ENCODE measurements around the gene CHRNA10. TPM values are rescaled to one million over a fixed set of nuclear protein-coding genes. Genes with fewer than 3 reads are reported as not detected.

The CHRNA10 gene
- total RNA-seq (0.71 TPM), polyA plus RNA-seq (ENCODE audit: insufficient read depth in 1 of 8, insufficient read length in 8 of 8, low replicate concordance in 1 of 8) (1 to 10 TPM; 2.4 to 4.9 (median 3.3) TPM)
- long read RNA-seq, donor 1: 0 reads
- long read RNA-seq, donor 2: 0 reads
- long read RNA-seq, donor 3: 0 reads
- long read RNA-seq, donor 4: 0 reads
- long read RNA-seq, donor 5: 0 reads
- long read RNA-seq, donor 6: 0 reads
- long read RNA-seq, donor 7: 0 reads
- long read RNA-seq, donor 8: 0 reads
- long read RNA-seq, donor 9: 0 reads
- long read RNA-seq, donor 10: 0 reads
- long read RNA-seq, donor 11: 0 reads

DNA sequence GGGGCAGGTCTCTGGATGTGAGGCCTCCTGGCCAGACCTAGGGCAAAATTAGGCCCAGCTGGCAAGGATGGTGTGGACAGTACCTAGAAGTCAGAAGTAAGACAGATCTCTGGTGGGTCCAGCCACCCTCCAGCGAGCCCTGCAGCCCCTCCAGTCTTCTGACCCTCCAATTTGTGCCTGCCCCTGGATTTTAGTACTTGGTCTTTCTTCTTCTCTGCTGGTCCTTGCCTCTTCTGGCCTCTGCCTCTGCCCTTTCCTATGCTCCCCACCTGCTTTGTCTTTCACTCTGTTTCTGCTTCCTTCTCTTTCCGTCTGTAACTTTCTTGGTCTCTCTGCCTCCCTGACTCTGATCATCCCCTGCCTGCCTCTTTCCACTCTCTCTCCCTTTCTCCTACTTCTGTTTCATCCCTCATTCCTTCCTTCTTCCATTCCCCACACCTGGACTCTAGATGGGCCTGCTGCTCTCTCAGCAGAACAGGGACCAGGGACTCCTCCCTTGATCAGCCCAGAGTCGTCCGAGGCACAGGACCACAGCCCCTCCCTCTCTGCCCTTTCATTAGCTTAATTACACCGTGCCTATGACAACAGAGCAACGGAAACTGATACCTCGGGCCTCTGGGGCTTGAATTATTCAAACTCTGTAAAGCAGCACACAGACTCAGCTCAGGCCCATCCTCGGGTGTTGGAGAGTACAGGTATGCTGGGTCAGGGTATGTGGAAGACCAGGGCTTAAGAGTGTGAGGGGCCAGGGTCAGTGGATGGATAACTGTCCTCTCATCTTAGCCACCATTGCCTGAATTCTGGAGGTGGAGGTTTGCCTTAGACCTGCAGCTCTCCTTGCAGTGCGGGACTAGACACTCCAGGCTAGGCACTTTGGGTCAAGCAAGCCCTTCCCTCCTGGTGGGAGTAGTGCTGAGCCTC is at the start of gene CHRNA10:
CHRNA10 (minus strand) TSS at position 51 of the 921 bp plus-strand sequence. CDS start 72 bp downstream, outside the sequence.
- H3K4me1 ChIP-seq (ENCODE audit: control insufficient read depth, insufficient read depth, low read length): no peaks in the 10 kb centered on the region
- 53% methylated on average over 4 of the region's 9 CpGs for WGBS (ENCODE audit: insufficient coverage)

GRCh38 chr11:3712274-3712673 is 41.1 kb upstream of the CHRNA10 start:
- H3K27me3 ChIP-seq (ENCODE audit: control insufficient read depth, insufficient read depth, low read length): no peaks in the 10 kb centered on the region
- no peak for DNase-seq
- H3K4me3 ChIP-seq (ENCODE audit: low read length): no peak overlapping the region
- no peaks in the 10 kb centered on the region for H3K4me1 ChIP-seq (ENCODE audit: control insufficient read depth, insufficient read depth, low read length)
- H3K9me3 ChIP-seq (replicated peaks; ENCODE audit: control insufficient read depth, low read depth, low read length): no peaks in the 10 kb centered on the region
- H3K27ac ChIP-seq (ENCODE audit: low read length): no peak overlapping the region
- 64% methylated on average over 2 of the region's 6 CpGs for WGBS (ENCODE audit: insufficient coverage)
- peaks cover 41% of the 10 kb centered on the region for H3K36me3 ChIP-seq (ENCODE audit: control insufficient read depth, insufficient read depth, low read length)

More for the DNA sequence above, at the start of gene CHRNA10:
- Histone ChIP-seq H3K9me3 (replicated peaks; ENCODE audit: control insufficient read depth, low read depth, low read length) (no peaks in the 10 kb centered on the region), H3K4me3 (ENCODE audit: low read length) (no peak within 1 kb of the TSS), H3K27ac (ENCODE audit: low read length) (no peak within 1 kb of the TSS), H3K27me3 (ENCODE audit: control insufficient read depth, insufficient read depth, low read length) (no peaks in the 10 kb centered on the region), H3K36me3 (ENCODE audit: control insufficient read depth, insufficient read depth, low read length) (peaks cover 81% of the 10 kb centered on the region)
- no peak for DNase-seq

DNA sequence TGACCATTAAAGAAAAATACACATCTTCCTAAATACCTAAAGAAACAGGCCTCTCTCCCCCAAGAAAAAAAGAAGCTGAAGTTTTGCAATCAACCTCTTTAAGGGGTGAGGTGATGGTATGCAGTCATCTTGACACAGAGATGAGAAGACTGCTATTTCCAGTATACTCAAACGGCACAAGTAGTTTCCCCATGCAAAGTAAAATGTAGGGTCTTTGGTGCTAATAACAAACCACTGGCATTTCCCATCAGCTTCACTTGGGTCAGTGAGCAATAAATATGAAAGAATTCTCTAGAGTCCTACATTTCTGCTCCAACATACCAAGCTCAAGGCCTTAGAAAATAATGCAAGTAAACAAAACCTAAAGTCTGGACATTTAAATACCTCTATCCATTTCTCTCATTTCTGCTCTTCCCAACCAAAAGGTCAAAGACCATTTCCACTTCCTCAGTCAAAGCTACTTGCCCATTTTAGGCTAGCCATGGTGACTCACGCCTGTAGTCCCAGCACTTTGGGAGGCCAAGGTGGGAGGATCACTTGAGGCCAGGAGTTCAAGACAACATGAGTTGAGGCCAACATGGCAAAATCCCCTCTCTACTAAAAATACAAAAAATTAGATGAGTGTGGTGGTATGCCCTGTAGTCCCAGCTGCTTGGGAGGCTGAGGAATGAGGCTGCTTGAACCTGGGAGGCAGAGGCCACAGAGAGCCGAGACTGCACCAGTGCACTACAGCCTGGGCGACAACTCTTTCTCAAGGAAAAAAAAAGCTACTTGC is 39.5 kb upstream of the CHRNA10 start:
- no peak for DNase-seq
- Histone ChIP-seq H3K4me3 (ENCODE audit: low read length) (no peak overlapping the region), H3K4me1 (ENCODE audit: control insufficient read depth, insufficient read depth, low read length) (no peaks in the 10 kb centered on the region), H3K9me3 (replicated peaks; ENCODE audit: control insufficient read depth, low read depth, low read length) (no peaks in the 10 kb centered on the region), H3K27me3 (ENCODE audit: control insufficient read depth, insufficient read depth, low read length) (no peaks in the 10 kb centered on the region), H3K27ac (ENCODE audit: low read length) (no peak overlapping the region), H3K36me3 (ENCODE audit: control insufficient read depth, insufficient read depth, low read length) (peaks cover 37% of the 10 kb centered on the region)
- 88% methylated on average over 1 of the region's 4 CpGs for WGBS (ENCODE audit: insufficient coverage)

DNA sequence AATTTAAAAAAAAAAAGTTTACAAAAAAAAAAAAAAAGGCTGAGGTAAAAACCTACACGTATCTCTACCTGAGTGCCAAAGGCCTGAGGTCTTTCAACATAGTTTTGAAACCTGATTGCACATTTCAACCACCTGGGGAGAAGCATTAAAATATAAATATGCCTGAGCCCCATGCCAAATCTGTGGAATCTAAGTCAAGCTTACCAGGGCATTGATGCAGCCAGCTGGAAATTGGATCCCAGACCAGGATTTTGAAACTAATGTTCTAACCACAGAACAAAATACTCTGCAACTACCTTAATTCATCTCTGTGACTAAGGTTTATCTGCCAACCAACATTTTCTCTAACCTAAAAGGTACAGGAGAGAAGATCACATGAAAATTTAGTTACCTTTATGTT is 38.8 kb upstream of the CHRNA10 start:
- peak; percentile 4 for DNase-seq
- H3K27ac ChIP-seq (ENCODE audit: low read length): no peak overlapping the region

DNA sequence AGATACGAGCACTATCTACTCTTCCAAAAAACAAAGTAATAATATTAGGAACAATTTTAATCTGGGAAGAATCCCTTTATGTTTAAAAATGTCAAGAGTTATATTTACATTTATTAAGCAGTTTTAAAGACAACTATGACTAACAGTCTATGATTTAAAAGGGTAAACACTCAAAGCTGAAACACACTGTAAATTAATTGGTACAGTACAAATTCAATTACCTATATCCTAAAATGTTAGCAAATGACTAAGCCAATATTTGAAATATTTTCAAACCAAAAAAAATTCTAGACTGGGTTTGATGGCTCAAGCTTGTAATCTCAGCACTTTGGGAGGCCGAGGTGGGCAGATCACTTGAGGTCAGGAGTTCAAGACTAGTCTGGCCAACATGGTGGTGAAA is 36.0 kb upstream of the CHRNA10 start:
- WGBS (ENCODE audit: insufficient coverage): no CpG with 5 or more reads among the region's 2 CpGs
- DNase-seq: no peak

More for the DNA sequence above, 38.8 kb upstream of the CHRNA10 start:
- Histone ChIP-seq H3K9me3 (replicated peaks; ENCODE audit: control insufficient read depth, low read depth, low read length) (no peaks in the 10 kb centered on the region), H3K4me1 (ENCODE audit: control insufficient read depth, insufficient read depth, low read length) (no peaks in the 10 kb centered on the region), H3K27me3 (ENCODE audit: control insufficient read depth, insufficient read depth, low read length) (no peaks in the 10 kb centered on the region), H3K4me3 (ENCODE audit: low read length) (no peak overlapping the region), H3K36me3 (ENCODE audit: control insufficient read depth, insufficient read depth, low read length) (peaks cover 36% of the 10 kb centered on the region)
- WGBS (ENCODE audit: insufficient coverage): no CpG with 5 or more reads among the region's 1 CpG

GRCh38 chr11:3703383-3703782 is 32.2 kb upstream of the CHRNA10 start:
- H3K9me3 ChIP-seq (replicated peaks; ENCODE audit: control insufficient read depth, low read depth, low read length): no peaks in the 10 kb centered on the region
- peaks cover 56% of the 10 kb centered on the region for H3K36me3 ChIP-seq (ENCODE audit: control insufficient read depth, insufficient read depth, low read length)
- DNase-seq: no peak
- no peak overlapping the region for H3K4me3 ChIP-seq (ENCODE audit: low read length)
- no peak overlapping the region for H3K27ac ChIP-seq (ENCODE audit: low read length)
- H3K4me1 ChIP-seq (ENCODE audit: control insufficient read depth, insufficient read depth, low read length): no peaks in the 10 kb centered on the region
- no peaks in the 10 kb centered on the region for H3K27me3 ChIP-seq (ENCODE audit: control insufficient read depth, insufficient read depth, low read length)
- no CpG with 5 or more reads among the region's 3 CpGs for WGBS (ENCODE audit: insufficient coverage)

More for the DNA sequence above, 36.0 kb upstream of the CHRNA10 start:
- no peaks in the 10 kb centered on the region for H3K9me3 ChIP-seq (replicated peaks; ENCODE audit: control insufficient read depth, low read depth, low read length)
- H3K36me3 ChIP-seq (ENCODE audit: control insufficient read depth, insufficient read depth, low read length): peaks cover 40% of the 10 kb centered on the region
- no peaks in the 10 kb centered on the region for H3K4me1 ChIP-seq (ENCODE audit: control insufficient read depth, insufficient read depth, low read length)
- H3K27me3 ChIP-seq (ENCODE audit: control insufficient read depth, insufficient read depth, low read length): no peaks in the 10 kb centered on the region
- H3K27ac ChIP-seq (ENCODE audit: low read length): no peak overlapping the region
- no peak overlapping the region for H3K4me3 ChIP-seq (ENCODE audit: low read length)

DNA sequence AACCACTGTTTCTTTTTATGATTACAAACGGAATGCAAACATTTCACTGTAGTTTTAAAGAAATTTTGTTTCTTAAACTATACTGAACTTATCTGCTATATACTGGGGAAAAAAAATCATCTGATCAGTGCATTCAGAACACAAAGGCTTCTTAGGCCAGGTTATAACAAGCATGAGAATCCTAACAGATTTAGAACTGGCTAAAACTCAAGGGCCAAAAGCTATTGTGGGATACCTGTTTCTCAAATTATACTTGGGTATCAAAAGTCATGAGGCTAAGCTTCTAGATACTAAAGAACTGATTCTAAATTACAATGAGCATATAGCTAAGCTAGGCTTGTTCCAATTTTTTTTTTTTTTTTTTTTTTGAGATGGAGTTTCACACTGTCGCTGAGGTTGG is 29.7 kb upstream of the CHRNA10 start:
- Histone ChIP-seq H3K4me1 (ENCODE audit: control insufficient read depth, insufficient read depth, low read length) (no peaks in the 10 kb centered on the region), H3K27me3 (ENCODE audit: control insufficient read depth, insufficient read depth, low read length) (no peaks in the 10 kb centered on the region), H3K36me3 (ENCODE audit: control insufficient read depth, insufficient read depth, low read length) (peaks cover 64% of the 10 kb centered on the region), H3K9me3 (replicated peaks; ENCODE audit: control insufficient read depth, low read depth, low read length) (no peaks in the 10 kb centered on the region), H3K27ac (ENCODE audit: low read length) (no peak overlapping the region), H3K4me3 (ENCODE audit: low read length) (no peak overlapping the region)
- WGBS (ENCODE audit: insufficient coverage): no CpG with 5 or more reads among the region's 2 CpGs
- DNase-seq: no peak

GRCh38 chr11:3700410-3700809 is 29.2 kb upstream of the CHRNA10 start:
- 90% methylated on average over 2 of the region's 2 CpGs for WGBS (ENCODE audit: insufficient coverage)
- H3K36me3 ChIP-seq (ENCODE audit: control insufficient read depth, insufficient read depth, low read length): peaks cover 60% of the 10 kb centered on the region
- H3K27ac ChIP-seq (ENCODE audit: low read length): no peak overlapping the region
- H3K9me3 ChIP-seq (replicated peaks; ENCODE audit: control insufficient read depth, low read depth, low read length): no peaks in the 10 kb centered on the region
- no peaks in the 10 kb centered on the region for H3K27me3 ChIP-seq (ENCODE audit: control insufficient read depth, insufficient read depth, low read length)
- DNase-seq: no peak
- no peak overlapping the region for H3K4me3 ChIP-seq (ENCODE audit: low read length)
- H3K4me1 ChIP-seq (ENCODE audit: control insufficient read depth, insufficient read depth, low read length): no peaks in the 10 kb centered on the region

- DNase-seq: no peak
- Histone ChIP-seq H3K9me3 (replicated peaks; ENCODE audit: control insufficient read depth, low read depth, low read length) (no peaks in the 10 kb centered on the region), H3K4me3 (ENCODE audit: low read length) (no peak overlapping the region), H3K4me1 (ENCODE audit: control insufficient read depth, insufficient read depth, low read length) (no peaks in the 10 kb centered on the region), H3K27me3 (ENCODE audit: control insufficient read depth, insufficient read depth, low read length) (no peaks in the 10 kb centered on the region), H3K36me3 (ENCODE audit: control insufficient read depth, insufficient read depth, low read length) (peaks cover 59% of the 10 kb centered on the region), H3K27ac (ENCODE audit: low read length) (no peak overlapping the region)
- WGBS (ENCODE audit: insufficient coverage): no CpG with 5 or more reads among the region's 4 CpGs
Observed at GRCh38 chr11:3686751-3687150, 15.6 kb upstream of the CHRNA10 start.

DNA sequence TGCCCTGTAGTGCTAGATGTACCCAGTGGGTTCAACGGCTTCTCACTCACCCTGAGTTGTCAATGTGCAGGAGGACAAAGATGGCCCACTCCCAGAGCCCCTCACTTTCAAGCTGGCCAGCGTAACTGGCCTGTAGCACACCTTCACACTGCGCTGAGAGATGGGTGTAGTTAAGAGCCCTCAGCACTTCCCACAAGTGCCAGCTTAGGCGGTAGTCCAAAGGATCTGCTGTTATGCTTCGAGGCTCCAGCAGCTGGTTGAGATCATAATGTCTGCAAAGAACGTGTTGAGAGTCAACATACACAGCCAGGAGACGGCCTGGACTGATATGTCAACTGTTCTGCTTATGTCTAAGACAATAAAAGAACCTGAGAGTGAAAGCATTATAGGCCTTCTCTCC is 14.7 kb upstream of the CHRNA10 start:
- 100% methylated on average over 2 of the region's 7 CpGs for WGBS (ENCODE audit: insufficient coverage)
- Histone ChIP-seq H3K9me3 (replicated peaks; ENCODE audit: control insufficient read depth, low read depth, low read length) (no peaks in the 10 kb centered on the region), H3K27ac (ENCODE audit: low read length) (no peak overlapping the region), H3K4me3 (ENCODE audit: low read length) (no peak overlapping the region), H3K36me3 (ENCODE audit: control insufficient read depth, insufficient read depth, low read length) (peaks cover 60% of the 10 kb centered on the region), H3K4me1 (ENCODE audit: control insufficient read depth, insufficient read depth, low read length) (no peaks in the 10 kb centered on the region), H3K27me3 (ENCODE audit: control insufficient read depth, insufficient read depth, low read length) (no peaks in the 10 kb centered on the region)
- DNase-seq: no peak
